ENCODE data around the gene HERC3. TPM values are rescaled to one million over a fixed set of nuclear protein-coding genes. Genes with fewer than 3 reads are reported as not detected.

Gene HERC3
- total RNA-seq, 3 donors from 2014 or later: 49.1 to 51.6 (median 50.6) TPM

- intact Hi-C loops (cut with DNase I, micrococcal nuclease): no loop called here
- DNase-seq (no peak), ATAC-seq (no peak)
- Histone ChIP-seq H3K9me3 (peaks cover 11% of the 10 kb centered on the region), H3K36me3 (ENCODE audit: low read depth) (no peaks in the 10 kb centered on the region), H3K4me1 (ENCODE audit: low read depth) (no peaks in the 10 kb centered on the region), H3K4me3 (no peak overlapping the region)
- no peak for TF ChIP-seq CTCF (IDR thresholded peaks at IDR 0.05)
Measured at GRCh38 chr4:88719381-88719780, 127.1 kb downstream of the HERC3 start.

DNA sequence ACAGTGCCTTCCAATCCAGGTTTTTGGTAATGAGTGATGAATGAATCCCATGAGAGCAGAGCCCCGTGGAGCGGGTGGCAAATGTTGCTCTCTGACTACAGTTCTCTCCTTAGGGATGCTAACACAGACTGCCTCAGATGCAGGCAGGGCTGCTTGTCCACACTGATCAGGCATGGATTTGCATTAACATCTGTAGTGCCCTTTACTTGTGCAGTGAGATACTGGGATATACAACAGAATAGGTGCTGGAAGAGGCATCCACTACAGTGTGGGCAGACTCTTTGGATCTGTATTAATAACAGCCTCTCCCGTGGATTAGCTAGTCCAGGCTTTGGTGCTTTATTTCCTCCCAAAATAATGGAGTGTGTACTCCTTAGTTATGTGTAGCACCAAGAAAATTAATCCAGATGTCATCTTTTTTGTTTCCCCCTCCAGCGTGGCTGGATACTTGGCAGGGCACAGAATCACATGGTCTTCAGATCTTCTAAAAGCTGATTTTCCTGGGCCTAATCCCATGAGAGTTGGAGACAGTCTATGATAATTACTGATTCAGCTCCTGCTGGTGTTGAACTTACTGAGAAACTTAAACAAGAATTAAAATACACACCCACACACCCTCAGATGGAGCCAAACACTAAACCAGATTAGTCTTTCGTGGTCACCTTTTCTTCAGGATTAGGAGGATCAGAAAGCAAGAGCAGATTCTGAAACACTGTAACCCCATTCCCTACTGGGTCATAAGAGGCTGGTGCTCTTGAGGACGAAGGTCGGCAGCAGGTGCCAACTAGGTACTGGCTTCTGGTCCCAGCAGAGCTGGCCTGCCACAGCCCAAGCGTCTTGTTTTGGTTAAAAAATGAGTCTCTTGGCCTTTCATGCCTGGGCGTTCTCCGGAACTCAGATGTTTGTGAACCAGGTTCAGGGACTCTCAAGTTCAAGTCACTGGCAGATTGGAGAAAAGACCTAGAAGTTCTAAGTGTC, 128.5 kb downstream of the HERC3 start:
- no peaks in the 10 kb centered on the region for H3K36me3 ChIP-seq (ENCODE audit: low read depth)
- peaks cover 11% of the 10 kb centered on the region for H3K9me3 ChIP-seq
- TF ChIP-seq CTCF (IDR thresholded peaks at IDR 0.05): no peak
- intact Hi-C loops (cut with DNase I, micrococcal nuclease): no loop called here
- DNase-seq: no peak
- H3K4me1 ChIP-seq (ENCODE audit: low read depth): no peaks in the 10 kb centered on the region
- ATAC-seq: no peak
- H3K4me3 ChIP-seq: no peak overlapping the region

DNA sequence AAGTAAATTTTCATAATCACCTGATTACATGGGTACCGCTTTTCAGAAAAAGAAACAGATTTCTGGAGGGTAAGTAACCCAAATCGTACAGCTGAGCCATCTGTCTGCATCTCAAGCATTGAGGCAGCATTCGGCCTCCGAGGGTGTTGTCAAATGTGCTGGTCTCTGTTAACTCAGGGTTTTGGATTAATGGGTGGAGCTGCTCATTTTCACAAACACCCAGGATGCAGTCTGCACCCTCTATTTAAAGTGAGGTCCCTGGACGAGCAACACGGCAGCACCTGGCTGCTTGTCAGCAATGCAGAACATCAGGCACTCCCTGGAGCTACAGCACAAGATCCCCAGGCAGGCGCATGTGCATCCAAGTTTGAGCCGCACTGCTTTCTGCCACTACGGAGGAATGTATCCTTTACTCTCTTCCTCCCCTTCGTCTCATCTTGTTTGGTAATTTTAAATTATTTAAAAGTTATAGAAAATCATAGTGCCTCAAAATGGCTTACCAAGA, 130.0 kb downstream of the HERC3 start:
- DNase-seq: no peak
- ATAC-seq: no peak
- peaks cover 5% of the 10 kb centered on the region for H3K9me3 ChIP-seq
- no peak for TF ChIP-seq CTCF (IDR thresholded peaks at IDR 0.05)
- no peak overlapping the region for H3K4me3 ChIP-seq
- H3K36me3 ChIP-seq (ENCODE audit: low read depth): no peaks in the 10 kb centered on the region
- H3K4me1 ChIP-seq (ENCODE audit: low read depth): no peaks in the 10 kb centered on the region
- intact Hi-C loops (cut with DNase I, micrococcal nuclease): no loop called here

GRCh38 chr4:88722828-88723227, 130.5 kb downstream of the HERC3 start:
- DNase-seq (no peak), ATAC-seq (no peak)
- intact Hi-C loops (cut with DNase I, micrococcal nuclease): no loop called here
- Histone ChIP-seq H3K4me1 (ENCODE audit: low read depth) (no peaks in the 10 kb centered on the region), H3K4me3 (no peak overlapping the region), H3K9me3 (no peaks in the 10 kb centered on the region), H3K36me3 (ENCODE audit: low read depth) (no peaks in the 10 kb centered on the region)
- TF ChIP-seq CTCF (IDR thresholded peaks at IDR 0.05): no peak

GRCh38 chr4:88724406-88724805, 132.1 kb downstream of the HERC3 start:
- no peaks in the 10 kb centered on the region for H3K9me3 ChIP-seq
- no peaks in the 10 kb centered on the region for H3K36me3 ChIP-seq (ENCODE audit: low read depth)
- TF ChIP-seq CTCF (IDR thresholded peaks at IDR 0.05): no peak
- H3K4me3 ChIP-seq: no peak overlapping the region
- ATAC-seq (no peak), DNase-seq (no peak)
- no peaks in the 10 kb centered on the region for H3K4me1 ChIP-seq (ENCODE audit: low read depth)
- intact Hi-C loops (cut with DNase I, micrococcal nuclease): no loop called here

All from mucosa of descending colon (tissue), 3 donors.